IPS-20b (cell line): ENCODE results near the gene CISD3.

Source experiments
- H3K27ac ChIP-seq: one replicate; pipeline ENCODE4 v1.5.1; 2013; ENCODE audit warnings: low read length
- H3K27me3 ChIP-seq: 2 replicates; pipeline ENCODE4 v1.6.1; 2013; ENCODE audit warnings: mild to moderate bottlenecking, low read length, inconsistent platforms; ENCODE audit not compliant: insufficient read depth
- H3K36me3 ChIP-seq: 2 replicates; pipeline ENCODE4 v1.6.1; 2013; ENCODE audit warnings: low read depth, mild to moderate bottlenecking, inconsistent platforms, low read length, moderate library complexity; ENCODE audit not compliant: insufficient read depth
- H3K4me1 ChIP-seq: 2 replicates; pipeline ENCODE4 v1.6.1; 2013; ENCODE audit warnings: mild to moderate bottlenecking, control low read depth, inconsistent platforms, low read length, moderate library complexity; ENCODE audit not compliant: insufficient read depth
- H3K4me3 ChIP-seq: 2 replicates; pipeline ENCODE4 v1.5.1; 2013; ENCODE audit warnings: mild to moderate bottlenecking, low read length, inconsistent platforms
- H3K9ac ChIP-seq: 2 replicates; pipeline ENCODE4 v1.6.1; 2013; ENCODE audit warnings: low read depth, mild to moderate bottlenecking, inconsistent platforms, low read length, moderate library complexity
- H3K9me3 ChIP-seq: 2 replicates; pipeline ENCODE4 v1.6.1; 2013; ENCODE audit warnings: mild to moderate bottlenecking, low read depth, low read length, inconsistent platforms; ENCODE audit not compliant: insufficient read depth

The CISD3 gene

DNA sequence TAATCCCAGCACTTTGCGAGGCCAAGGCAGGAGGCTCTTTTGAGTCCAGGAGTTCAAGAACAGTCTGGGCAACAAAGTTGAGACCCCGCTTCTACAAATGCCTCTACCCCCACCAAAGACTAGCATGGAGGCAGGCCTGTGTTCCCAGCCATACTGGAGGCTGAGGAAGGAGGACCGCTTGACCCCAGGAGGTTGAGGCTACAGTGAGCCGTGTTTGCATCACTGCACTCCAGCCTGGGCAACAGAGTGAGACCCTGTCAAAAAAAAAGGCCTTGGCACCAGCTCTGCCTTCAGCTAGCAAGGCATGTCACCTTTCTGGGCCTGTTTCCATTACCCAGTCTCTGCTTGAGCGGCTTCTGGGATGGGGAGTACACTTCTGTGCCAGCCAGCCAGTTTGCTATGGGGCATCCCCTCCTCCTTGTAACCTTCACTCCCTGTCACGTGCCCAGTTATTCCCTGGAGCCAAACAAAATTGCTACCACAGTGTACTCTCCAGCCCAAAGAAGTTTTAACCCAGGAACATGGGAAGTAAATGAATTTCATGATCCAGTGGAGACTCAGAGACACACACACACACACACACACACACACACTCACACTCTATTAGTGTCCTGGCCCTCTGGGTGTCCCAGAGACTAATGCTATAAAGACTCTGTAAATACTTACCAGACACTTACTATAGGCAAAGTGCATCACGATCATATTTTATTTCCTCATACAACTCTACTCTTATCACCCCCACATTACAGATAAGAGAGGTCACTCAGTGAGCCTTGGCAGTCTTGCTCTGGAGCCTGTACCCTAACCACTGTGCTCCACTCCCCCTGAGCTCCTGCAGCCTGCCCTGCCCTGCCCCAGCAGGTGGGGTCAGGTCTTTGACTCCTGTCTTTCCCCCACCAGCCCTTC, 2.5 kb downstream of the CISD3 start:
- Histone ChIP-seq H3K4me1 (no peaks in the 10 kb centered on the region), H3K9ac (no peak overlapping the region), H3K36me3 (peaks cover 44% of the 10 kb centered on the region), H3K27ac (no peak overlapping the region), H3K9me3 (no peaks in the 10 kb centered on the region), H3K4me3 (no peak overlapping the region), H3K27me3 (peaks cover 21% of the 10 kb centered on the region)

- no peaks in the 10 kb centered on the region for H3K4me1 ChIP-seq
- H3K27me3 ChIP-seq, result peaks cover 13% of the 10 kb centered on the region
- no peaks in the 10 kb centered on the region for H3K9me3 ChIP-seq
- H3K9ac ChIP-seq, result no peak overlapping the region
- no peak overlapping the region for H3K27ac ChIP-seq
- H3K4me3 ChIP-seq, result no peak overlapping the region
- peaks cover 52% of the 10 kb centered on the region for H3K36me3 ChIP-seq
These were observed 3.3 kb downstream of the CISD3 start for GRCh38 chr17:38733282-38733981.

GRCh38 chr17:38733982-38734973, 4.1 kb downstream of the CISD3 start:
- no peak overlapping the region for H3K9ac ChIP-seq
- H3K9me3 ChIP-seq, result no peaks in the 10 kb centered on the region
- H3K27me3 ChIP-seq, result peaks cover 5% of the 10 kb centered on the region
- H3K4me1 ChIP-seq, result no peaks in the 10 kb centered on the region
- H3K4me3 ChIP-seq, result no peak overlapping the region
- H3K36me3 ChIP-seq, result peaks cover 60% of the 10 kb centered on the region
- H3K27ac ChIP-seq, result no peak overlapping the region

DNA sequence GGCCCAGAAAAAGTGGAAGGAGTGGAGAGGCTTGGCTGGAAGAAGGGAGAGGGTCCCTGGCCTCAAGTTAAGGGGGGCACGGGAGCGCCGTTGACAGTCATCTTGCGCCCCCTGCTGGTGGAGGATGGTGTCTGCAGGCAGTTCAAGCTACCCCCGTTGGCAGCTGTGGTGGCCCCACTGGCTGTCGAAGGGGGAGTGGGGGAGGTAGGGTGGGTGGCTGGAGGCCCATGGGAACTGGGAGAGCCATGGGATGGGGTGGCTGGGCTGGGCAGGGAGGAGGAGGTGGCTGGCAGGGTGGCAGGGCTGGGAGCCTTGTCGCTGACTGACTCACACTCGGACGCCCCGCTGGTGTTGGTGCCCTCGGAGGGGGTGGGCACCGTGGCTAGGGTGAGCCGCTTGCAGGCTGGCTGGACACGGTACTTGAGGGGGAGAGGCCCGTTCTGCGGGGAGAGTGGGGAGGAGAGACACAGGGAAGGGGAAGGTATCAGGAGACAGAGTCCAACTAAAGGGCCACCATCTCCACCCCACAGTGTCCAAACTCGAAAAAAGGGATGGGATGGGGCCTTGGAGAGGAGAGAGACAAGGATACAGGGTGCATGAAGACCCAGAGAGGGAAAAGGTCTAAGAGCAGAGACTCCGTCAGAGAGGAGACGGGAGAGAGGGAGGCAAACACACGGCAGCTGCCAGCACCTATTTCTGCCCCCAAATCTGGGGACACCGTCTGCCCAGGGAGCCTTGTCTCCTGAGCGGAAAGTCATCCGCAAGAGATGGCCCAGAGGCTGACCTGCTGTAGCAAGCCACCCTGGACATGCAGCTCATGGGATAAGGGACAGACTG, 5.2 kb downstream of the CISD3 start:
- Histone ChIP-seq H3K36me3 (peaks cover 69% of the 10 kb centered on the region), H3K9ac (no peak overlapping the region), H3K9me3 (no peaks in the 10 kb centered on the region), H3K4me1 (no peaks in the 10 kb centered on the region), H3K27ac (no peak overlapping the region), H3K27me3 (no peaks in the 10 kb centered on the region), H3K4me3 (no peak overlapping the region)

DNA sequence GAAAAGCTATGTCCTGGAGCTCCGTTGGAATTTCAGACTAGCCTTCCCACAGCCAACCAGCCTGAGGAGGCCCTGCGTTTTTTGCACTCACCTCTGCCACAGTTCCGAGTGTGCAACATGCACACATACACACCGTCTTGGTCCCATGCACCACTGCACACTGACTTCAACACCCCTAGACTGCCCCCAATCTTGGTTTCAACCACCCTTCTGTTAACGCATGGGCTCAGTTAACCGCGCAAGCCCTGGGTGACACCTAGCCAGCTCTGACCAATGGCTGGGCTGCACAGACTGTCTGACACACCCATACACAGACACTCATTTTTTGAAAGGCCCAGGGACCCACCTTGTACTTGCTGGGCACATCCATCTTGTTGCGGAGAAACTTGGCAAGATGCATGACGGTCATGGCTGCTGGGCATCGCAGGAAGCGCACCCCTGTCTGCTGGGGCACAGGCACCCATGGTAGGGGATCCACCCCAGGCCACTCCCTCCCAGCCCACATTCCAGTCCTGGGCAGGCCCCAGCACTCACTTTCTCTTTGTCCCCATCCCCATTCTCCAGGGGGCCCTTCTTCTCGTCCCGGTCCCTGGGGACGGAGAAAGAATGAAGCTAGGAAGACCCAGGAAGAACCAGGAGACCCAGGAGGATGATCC, 8.0 kb downstream of the CISD3 start:
- Histone ChIP-seq H3K4me3 (no peak overlapping the region), H3K27me3 (no peaks in the 10 kb centered on the region), H3K27ac (no peak overlapping the region), H3K9me3 (no peaks in the 10 kb centered on the region), H3K9ac (no peak overlapping the region), H3K36me3 (peaks cover 71% of the 10 kb centered on the region), H3K4me1 (peaks cover 4% of the 10 kb centered on the region)

DNA sequence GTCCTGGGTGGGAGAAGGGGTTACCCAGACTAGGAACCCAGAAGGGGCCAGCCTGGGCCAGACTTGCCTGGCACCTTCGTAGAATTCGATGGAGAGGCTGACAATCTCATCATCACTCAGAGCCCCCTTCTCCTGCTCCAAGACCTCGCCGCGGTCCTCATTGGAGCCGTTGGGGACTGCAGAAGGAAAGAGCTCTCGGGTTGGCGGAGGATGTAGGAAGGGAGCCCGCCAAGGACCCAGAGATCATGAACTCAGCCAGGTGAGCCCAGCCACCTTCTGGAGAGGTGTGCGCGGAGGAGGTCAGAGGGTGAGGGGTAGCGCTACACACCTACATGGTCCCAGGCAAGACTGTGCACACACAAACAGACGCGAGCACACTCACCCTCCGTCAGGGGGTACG, 8.5 kb downstream of the CISD3 start:
- Histone ChIP-seq H3K9ac (no peak overlapping the region), H3K4me1 (peaks cover 6% of the 10 kb centered on the region), H3K27ac (no peak overlapping the region), H3K4me3 (no peak overlapping the region), H3K36me3 (peaks cover 65% of the 10 kb centered on the region), H3K9me3 (no peaks in the 10 kb centered on the region), H3K27me3 (no peaks in the 10 kb centered on the region)

DNA sequence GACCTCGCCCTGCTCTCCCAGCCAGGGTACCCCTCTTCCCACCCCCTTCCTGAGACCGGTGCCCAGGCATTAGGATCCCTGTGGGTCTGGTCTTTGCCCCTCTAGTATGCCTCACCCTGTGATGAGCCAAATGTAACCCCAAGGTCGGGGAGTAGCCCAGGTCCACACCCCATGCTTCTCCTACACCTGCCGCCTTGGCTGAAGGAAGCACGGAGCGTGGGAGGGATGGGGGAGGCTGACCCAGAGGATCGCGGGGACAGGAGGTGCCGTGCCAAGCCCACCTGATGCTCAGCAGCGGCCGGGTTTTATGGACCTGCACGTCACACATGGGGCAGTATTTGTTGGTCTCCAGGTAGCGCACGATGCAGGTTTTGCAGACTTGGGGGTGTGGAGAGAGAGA, 9.2 kb downstream of the CISD3 start:
- peaks cover 10% of the 10 kb centered on the region for H3K4me1 ChIP-seq
- no peak overlapping the region for H3K27ac ChIP-seq
- no peak overlapping the region for H3K4me3 ChIP-seq
- H3K36me3 ChIP-seq, result peaks cover 59% of the 10 kb centered on the region
- no peak overlapping the region for H3K9ac ChIP-seq
- no peaks in the 10 kb centered on the region for H3K9me3 ChIP-seq
- H3K27me3 ChIP-seq, result no peaks in the 10 kb centered on the region

- H3K9me3 ChIP-seq, result no peaks in the 10 kb centered on the region
- peaks cover 54% of the 10 kb centered on the region for H3K36me3 ChIP-seq
These were observed 9.9 kb downstream of the CISD3 start for GRCh38 chr17:38740044-38740443.

DNA sequence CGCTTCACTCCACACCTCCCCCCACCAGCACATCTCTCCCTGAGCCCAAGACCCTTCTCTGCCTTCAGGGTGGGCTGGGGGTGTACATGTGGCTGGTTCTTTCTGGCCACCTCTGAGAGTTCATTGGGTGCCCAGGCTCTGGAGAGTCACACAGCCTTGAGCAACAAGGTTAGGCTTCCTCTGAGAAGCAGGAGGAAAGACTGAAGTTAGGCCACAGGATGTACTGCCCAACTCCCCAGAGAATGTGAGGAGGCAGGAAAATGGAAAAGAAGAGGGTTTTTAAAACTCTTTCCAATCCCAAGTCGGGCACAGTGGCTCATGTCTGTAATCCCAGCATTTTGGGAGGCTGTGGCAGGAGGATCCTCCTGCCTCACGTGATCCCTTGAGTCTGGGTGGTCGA, 10.7 kb downstream of the CISD3 start:
- Histone ChIP-seq H3K9ac (no peak overlapping the region), H3K27ac (no peak overlapping the region), H3K9me3 (no peaks in the 10 kb centered on the region), H3K27me3 (no peaks in the 10 kb centered on the region), H3K4me3 (no peak overlapping the region), H3K36me3 (peaks cover 48% of the 10 kb centered on the region), H3K4me1 (peaks cover 12% of the 10 kb centered on the region)

More at GRCh38 chr17:38740044-38740443, 9.9 kb downstream of the CISD3 start:
- H3K27me3 ChIP-seq, result no peaks in the 10 kb centered on the region
- H3K27ac ChIP-seq, result no peak overlapping the region
- H3K4me1 ChIP-seq, result peaks cover 10% of the 10 kb centered on the region
- H3K4me3 ChIP-seq, result no peak overlapping the region
- H3K9ac ChIP-seq, result no peak overlapping the region

- no peak overlapping the region for H3K9ac ChIP-seq
- H3K36me3 ChIP-seq, result peaks cover 42% of the 10 kb centered on the region
- peaks cover 18% of the 10 kb centered on the region for H3K4me1 ChIP-seq
- no peak overlapping the region for H3K27ac ChIP-seq
- no peaks in the 10 kb centered on the region for H3K27me3 ChIP-seq
- H3K9me3 ChIP-seq, result no peaks in the 10 kb centered on the region
- no peak overlapping the region for H3K4me3 ChIP-seq
These were observed 11.3 kb downstream of the CISD3 start for GRCh38 chr17:38741461-38741860.
